RCC 7860 (cell line): ENCODE measurements around the gene MROH7.

Experiments used
- DNase-seq: peaks from one replicate; pipeline ENCODE4 v3.0.0-alpha.2; 2015; ENCODE audit warnings: low spot score
- FAIRE-seq: peaks from 2 replicates; lab custom pipeline; 2012; peaks lifted over from hg19 to GRCh38; lab: Jason Lieb, UNC

The MROH7 gene

GRCh38 chr1:54694771-54695170, 53.2 kb downstream of the MROH7 start:
- FAIRE-seq (no peak), DNase-seq (no peak)

DNA sequence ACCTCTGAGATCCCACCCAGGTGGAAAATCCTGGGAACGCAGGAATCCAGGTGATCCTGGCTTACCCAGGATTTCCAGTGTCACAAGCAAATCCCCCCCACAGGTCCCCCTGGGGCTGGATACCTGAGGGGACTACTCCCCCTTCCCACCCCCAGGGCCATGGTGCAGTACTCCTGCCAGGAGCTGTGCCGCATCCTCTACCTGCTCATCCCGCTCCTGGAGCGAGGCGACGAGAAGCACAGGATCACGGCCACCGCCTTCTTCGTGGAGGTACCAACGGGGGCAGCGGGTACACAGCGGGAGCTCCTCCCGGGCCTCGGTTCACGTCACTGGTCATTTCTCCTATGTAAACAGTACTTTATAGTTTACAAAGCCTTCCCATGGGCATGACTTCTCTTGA, 53.6 kb downstream of the MROH7 start:
- no peak for FAIRE-seq
- DNase-seq: no peak

GRCh38 chr1:54695764-54696163, 54.2 kb downstream of the MROH7 start:
- DNase-seq (no peak), FAIRE-seq (no peak)

DNA sequence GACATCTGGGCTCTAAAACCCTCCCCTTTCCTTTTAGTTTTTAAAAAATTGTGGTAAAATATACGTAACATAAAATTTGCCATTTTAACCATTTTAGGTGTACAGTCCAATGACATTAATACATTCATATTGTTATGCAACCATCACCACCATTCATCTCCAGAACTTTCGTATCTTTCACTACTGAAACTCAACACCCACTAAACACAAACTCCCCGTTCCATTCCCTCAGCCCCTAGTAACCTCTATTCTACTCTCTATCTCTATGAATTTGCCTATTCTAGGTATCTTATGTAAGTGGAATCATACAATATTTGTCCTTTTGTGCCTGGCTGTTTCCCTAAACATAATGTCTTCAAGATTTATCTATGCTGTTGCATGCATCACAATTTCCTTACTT, 54.7 kb downstream of the MROH7 start:
- FAIRE-seq (no peak), DNase-seq (no peak)

DNA sequence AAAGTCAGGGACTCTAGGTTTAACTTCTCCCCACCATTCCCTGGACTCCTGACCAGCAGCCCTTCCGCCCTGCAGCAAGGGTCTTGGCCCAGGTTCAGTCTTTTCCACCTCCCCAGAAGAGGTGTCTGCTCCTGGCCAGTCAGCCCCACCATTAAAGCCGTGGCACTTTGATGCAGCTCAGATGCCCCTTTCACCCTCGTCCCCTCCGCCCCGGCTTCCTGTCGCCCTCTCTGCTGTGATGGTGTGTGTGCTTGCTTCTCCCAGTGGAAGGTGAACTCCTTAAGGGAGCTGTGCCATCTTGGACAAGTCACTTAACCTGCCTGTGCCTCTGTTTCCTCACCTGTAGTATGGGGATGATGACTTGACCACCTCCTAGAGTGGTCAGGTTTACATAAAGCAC, 56.3 kb downstream of the MROH7 start:
- no peak for FAIRE-seq
- DNase-seq: no peak

DNA sequence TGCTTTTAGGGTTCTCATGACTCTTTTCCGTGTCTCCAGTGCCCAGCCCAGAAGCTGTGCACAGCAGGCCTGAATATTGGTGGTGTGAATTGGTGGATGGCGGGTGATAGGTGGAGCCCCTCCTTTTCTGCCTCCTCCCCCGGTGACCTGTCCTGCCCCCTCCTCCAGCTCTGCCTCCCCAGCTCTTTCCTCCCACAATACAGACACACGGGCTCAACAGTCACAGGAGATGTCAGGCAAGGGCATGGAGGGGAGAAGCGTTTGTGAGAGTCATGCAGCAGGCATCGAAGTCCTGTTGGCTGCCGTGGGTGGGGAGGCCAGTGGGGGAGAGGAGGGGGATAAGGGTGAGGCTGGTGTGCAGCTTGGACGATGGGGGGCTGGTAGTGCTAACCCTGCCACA, 56.8 kb downstream of the MROH7 start:
- DNase-seq (no peak), FAIRE-seq (no peak)

DNA sequence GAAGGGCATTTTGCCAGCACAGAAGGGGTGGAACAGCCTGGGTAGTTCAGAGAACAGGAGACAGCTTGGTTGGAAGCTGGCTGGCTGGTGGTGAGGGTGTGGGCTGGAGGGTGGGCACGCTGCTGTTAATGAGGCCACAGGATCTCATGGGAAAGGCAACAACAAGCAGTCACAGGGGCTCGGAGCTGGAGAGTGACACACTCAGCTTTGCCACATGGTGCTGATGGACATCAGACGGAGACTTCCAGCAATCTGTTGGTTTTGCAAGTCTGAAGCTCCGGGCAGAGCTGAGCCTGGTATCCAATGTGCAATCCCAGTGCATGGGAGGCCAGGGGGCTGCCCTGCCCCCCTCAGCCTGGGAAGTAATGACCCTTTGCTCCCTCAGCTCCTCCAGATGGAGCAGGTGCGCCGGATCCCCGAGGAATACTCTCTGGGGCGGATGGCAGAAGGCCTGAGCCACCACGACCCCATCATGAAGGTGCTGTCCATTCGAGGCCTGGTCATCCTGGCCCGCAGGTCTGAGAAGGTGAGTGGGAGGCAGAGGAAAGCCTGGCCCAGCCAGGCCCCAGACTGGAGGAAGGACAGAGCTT, 58.4 kb downstream of the MROH7 start:
- FAIRE-seq (no peak), DNase-seq (no peak)

DNA sequence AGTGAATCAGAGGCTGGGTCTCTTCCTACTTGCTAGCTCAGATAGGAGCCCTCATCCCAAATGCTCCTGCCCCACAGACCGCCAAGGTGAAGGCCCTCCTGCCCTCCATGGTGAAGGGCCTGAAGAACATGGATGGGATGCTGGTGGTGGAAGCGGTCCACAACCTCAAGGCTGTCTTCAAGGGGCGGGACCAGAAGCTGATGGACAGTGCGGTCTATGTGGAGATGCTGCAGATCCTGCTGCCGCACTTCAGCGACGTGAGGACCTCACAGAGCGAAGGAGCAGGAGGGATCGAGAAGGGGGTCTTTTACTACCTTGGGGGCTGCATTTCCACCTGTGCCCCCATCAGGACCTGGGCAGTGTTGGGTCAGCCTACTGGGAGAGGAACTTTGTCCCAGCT, 59.5 kb downstream of the MROH7 start:
- no peak for FAIRE-seq
- DNase-seq: no peak

GRCh38 chr1:54701996-54702395, 60.4 kb downstream of the MROH7 start:
- DNase-seq (no peak), FAIRE-seq (no peak)

DNA sequence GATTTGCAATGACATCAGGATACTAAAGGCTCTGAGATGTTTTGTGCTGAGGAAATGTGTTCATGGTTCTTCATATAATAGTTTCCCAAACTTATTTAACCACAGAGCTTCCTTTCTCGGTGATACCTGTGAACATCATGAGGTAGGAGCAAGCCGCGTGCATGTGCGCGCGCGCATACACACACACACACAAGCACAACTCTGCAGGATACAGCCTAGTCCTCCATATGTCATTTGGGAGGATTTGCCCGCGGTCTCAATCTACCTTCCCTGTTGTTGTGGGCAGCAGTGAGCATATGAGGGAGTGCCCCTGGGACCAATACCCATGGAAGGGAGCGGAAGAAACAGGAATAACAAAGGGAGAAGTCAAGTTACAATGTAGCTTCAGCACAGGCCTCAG, 61.9 kb downstream of the MROH7 start:
- no peak for DNase-seq
- no peak for FAIRE-seq

GRCh38 chr1:54705153-54705552, 63.6 kb downstream of the MROH7 start:
- no peak for FAIRE-seq

DNA sequence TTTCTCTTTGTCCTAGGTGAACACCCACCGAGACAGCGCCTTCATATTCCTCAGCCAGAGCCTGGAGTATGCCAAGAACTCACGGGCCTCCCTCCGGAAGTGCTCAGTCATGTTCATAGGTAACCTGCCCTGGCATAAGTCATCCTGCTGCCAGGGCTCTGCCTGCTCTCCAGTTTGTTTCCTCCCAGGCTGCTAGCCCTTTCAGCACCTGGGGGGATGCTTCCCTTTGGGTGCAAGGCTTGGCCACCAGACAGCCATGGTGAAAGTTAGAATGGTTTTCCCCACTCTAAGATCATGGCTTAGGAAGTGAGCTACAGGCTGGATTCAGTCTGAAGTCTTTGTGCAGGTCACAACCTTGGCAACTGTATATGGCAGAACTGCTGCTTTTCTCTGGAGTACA, 64.8 kb downstream of the MROH7 start:
- DNase-seq: no peak
- no peak for FAIRE-seq

More at GRCh38 chr1:54705153-54705552, 63.6 kb downstream of the MROH7 start:
- DNase-seq: no peak

DNA sequence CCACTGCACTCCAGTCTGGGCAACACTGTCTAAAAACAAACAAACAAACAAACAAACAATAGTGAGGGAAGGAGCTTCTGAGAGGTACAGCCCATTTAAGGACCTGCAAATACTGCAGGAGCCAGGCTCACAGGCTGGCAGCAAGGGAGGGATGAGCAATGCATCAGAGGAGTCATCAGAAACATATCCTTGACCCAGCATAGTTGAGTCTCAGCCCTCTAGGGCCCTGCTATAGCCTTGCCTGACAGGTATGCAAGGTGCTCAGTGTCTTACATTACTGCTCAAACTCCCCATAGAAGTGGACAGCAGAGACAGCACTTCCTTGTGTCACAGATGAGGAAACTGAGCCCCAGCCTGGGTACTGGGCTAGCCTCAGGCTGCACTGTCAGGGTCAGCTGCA, 66.8 kb downstream of the MROH7 start:
- no peak for FAIRE-seq
- DNase-seq: no peak

- no peak for DNase-seq
- FAIRE-seq: no peak
Measured at GRCh38 chr1:54709547-54710292, 68.1 kb downstream of the MROH7 start.

- no peak for FAIRE-seq
- DNase-seq: no peak
Measured at GRCh38 chr1:54710434-54710833, 68.8 kb downstream of the MROH7 start.

- no peak for FAIRE-seq
- no peak for DNase-seq
Measured at GRCh38 chr1:54710841-54711240, 69.3 kb downstream of the MROH7 start.

GRCh38 chr1:54711536-54711935, 70.0 kb downstream of the MROH7 start:
- FAIRE-seq (no peak), DNase-seq (no peak)

GRCh38 chr1:54714881-54715492, 73.4 kb downstream of the MROH7 start:
- FAIRE-seq: no peak
- DNase-seq: no peak

GRCh38 chr1:54715493-54716298, 74.1 kb downstream of the MROH7 start, which contains the start of gene TTC4:
TSS of gene TTC4 (plus strand) at chr1:54715861. CDS start at chr1:54715909, 48 bp downstream.
- no peak for FAIRE-seq

GRCh38 chr1:54716299-54717047, 74.9 kb downstream of the MROH7 start:
- DNase-seq (peak; percentile 65), FAIRE-seq (peak; percentile 59)

More at GRCh38 chr1:54715493-54716298, 74.1 kb downstream of the MROH7 start, which contains the start of gene TTC4:
- DNase-seq: peak; percentile 60

GRCh38 chr1:54721719-54722118, 80.1 kb downstream of the MROH7 start:
- no peak for DNase-seq
- FAIRE-seq: no peak
